OCI-LY1 (cell line): ENCODE results near the gene CEP83.

Experiments used
- H2AFZ ChIP-seq: fragments of 200-600 bp; sonication (generic), shearing (Covaris generic); 2 replicates; pipeline ENCODE4 v1.6.0; 2014; ENCODE audit warnings: antibody characterized with exemption, mild to moderate bottlenecking, low read length
- H3F3A ChIP-seq: fragments of 200-600 bp; sonication (generic), shearing (Covaris generic); 2 replicates; pipeline ENCODE4 v1.6.0; 2014; ENCODE audit warnings: mild to moderate bottlenecking, antibody characterized with exemption, low read length, moderate library complexity; ENCODE audit not compliant: insufficient read depth
- H3K27ac ChIP-seq: fragments of 200-600 bp; sonication (generic); 2 replicates; pipeline ENCODE4 v1.5.1; 2014; ENCODE audit warnings: low read length, mixed run types, mild to moderate bottlenecking, low read depth; ENCODE audit not compliant: poor library complexity, severe bottlenecking
- H3K27me3 ChIP-seq: fragments of 200-600 bp; sonication (generic); 2 replicates; pipeline ENCODE4 v1.6.0; 2014; ENCODE audit warnings: antibody characterized with exemption, mild to moderate bottlenecking, low read length, moderate library complexity; ENCODE audit not compliant: insufficient read depth
- H3K36me3 ChIP-seq: fragments of 200-600 bp; sonication (generic); 2 replicates; pipeline ENCODE4 v1.6.1; 2014; ENCODE audit warnings: mild to moderate bottlenecking, antibody characterized with exemption, low read length, moderate library complexity, mixed read lengths; ENCODE audit not compliant: insufficient read depth
- H3K4me1 ChIP-seq: fragments of 200-600 bp; sonication (generic); 2 replicates; pipeline ENCODE4 v1.5.1; 2014; ENCODE audit warnings: mild to moderate bottlenecking, low read length, moderate library complexity; ENCODE audit not compliant: insufficient read depth, severe bottlenecking
- H3K4me2 ChIP-seq: fragments of 200-600 bp; sonication (generic), shearing (Covaris generic); 2 replicates; pipeline ENCODE4 v1.6.1; 2014; ENCODE audit warnings: low read length
- H3K4me3 ChIP-seq: fragments of 200-600 bp; sonication (generic); 2 replicates; pipeline ENCODE4 v1.5.1; 2014; ENCODE audit warnings: low read length, low read depth, mild to moderate bottlenecking, mixed read lengths; ENCODE audit not compliant: poor library complexity, severe bottlenecking
- H3K79me2 ChIP-seq: fragments of 200-600 bp; shearing (Covaris generic); 2 replicates; pipeline ENCODE4 v1.6.1; 2016; ENCODE audit warnings: mixed run types, low read length, mixed read lengths; ENCODE audit not compliant: insufficient read depth
- H3K9ac ChIP-seq: fragments of 200-600 bp; sonication (generic), shearing (Covaris generic); 2 replicates; pipeline ENCODE4 v1.6.1; 2014; ENCODE audit warnings: mild to moderate bottlenecking, low read length, mixed read lengths
- H3K9me2 ChIP-seq: fragments of 200-600 bp; sonication (generic), shearing (Covaris generic); 2 replicates; pipeline ENCODE4 v1.6.1; 2014; ENCODE audit warnings: low read depth, mild to moderate bottlenecking, low read length, mixed read lengths
- H3K9me3 ChIP-seq: fragments of 200-600 bp; shearing (Covaris generic); 2 replicates; pipeline ENCODE4 v1.6.1; 2014; ENCODE audit warnings: low read length, mixed read lengths
- H4K20me1 ChIP-seq: fragments of 200-600 bp; sonication (generic), shearing (Covaris generic); 2 replicates; pipeline ENCODE4 v1.6.0; 2016; ENCODE audit warnings: mild to moderate bottlenecking, low read length; ENCODE audit not compliant: insufficient read depth
- EZH2 ChIP-seq: fragments of 200-600 bp; sonication (generic), shearing (Covaris generic); IDR thresholded peaks from 2 replicates; pipeline ENCODE4 v1.8.0; 2017; ENCODE audit warnings: borderline replicate concordance, mixed run types, mild to moderate bottlenecking, antibody characterized with exemption, low read length, moderate library complexity, mixed read lengths
- TF ChIP-seq, protein P1 (sequence below): fragments of 200-600 bp; sonication (generic), shearing (Covaris generic); IDR thresholded peaks from 2 replicates; pipeline ENCODE4 v1.5.1; 2017; ENCODE audit warnings: mild to moderate bottlenecking, antibody characterized with exemption, low read length, moderate library complexity, mixed read lengths

CEP83 gene

DNA sequence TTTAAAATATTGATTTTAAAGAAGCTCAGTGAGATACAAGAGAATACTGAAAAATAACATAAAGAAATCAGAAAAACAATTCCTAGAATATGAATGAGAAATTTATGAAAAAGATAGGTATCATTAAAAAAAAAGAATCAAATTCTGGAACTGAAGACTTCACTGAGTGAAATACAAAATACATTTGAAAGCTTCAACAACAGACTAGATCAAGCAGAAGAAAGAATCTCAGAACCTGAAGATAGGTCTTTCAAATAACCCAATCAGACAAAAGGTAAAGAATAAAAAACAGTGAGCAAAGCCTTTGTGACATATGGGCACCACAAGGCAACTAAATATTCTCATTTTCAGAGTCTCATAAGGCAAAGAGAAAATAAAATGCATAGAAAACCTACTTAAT lies 29.4 kb downstream of the CEP83 start:
- no peaks in the 10 kb centered on the region; the same call in 1 of the 2 replicates for H3K79me2 ChIP-seq
- no peaks in the 10 kb centered on the region for H3F3A ChIP-seq
- no peak overlapping the region for H2AFZ ChIP-seq
- H3K4me3 ChIP-seq, result no peak overlapping the region
- no peak overlapping the region for H3K9ac ChIP-seq
- H3K4me2 ChIP-seq, result no peak overlapping the region
- TF ChIP-seq EZH2, result no peak
- TF ChIP-seq, protein P1, sequence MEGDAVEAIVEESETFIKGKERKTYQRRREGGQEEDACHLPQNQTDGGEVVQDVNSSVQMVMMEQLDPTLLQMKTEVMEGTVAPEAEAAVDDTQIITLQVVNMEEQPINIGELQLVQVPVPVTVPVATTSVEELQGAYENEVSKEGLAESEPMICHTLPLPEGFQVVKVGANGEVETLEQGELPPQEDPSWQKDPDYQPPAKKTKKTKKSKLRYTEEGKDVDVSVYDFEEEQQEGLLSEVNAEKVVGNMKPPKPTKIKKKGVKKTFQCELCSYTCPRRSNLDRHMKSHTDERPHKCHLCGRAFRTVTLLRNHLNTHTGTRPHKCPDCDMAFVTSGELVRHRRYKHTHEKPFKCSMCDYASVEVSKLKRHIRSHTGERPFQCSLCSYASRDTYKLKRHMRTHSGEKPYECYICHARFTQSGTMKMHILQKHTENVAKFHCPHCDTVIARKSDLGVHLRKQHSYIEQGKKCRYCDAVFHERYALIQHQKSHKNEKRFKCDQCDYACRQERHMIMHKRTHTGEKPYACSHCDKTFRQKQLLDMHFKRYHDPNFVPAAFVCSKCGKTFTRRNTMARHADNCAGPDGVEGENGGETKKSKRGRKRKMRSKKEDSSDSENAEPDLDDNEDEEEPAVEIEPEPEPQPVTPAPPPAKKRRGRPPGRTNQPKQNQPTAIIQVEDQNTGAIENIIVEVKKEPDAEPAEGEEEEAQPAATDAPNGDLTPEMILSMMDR, result no peak
- H3K36me3 ChIP-seq, result peaks cover 3% of the 10 kb centered on the region; the same call in 1 of the 2 replicates
- H3K27me3 ChIP-seq, result no peaks in the 10 kb centered on the region
- no peaks in the 10 kb centered on the region for H3K9me2 ChIP-seq
- H3K9me3 ChIP-seq, result peaks cover 7% of the 10 kb centered on the region; the same call in 1 of the 2 replicates
- no peaks in the 10 kb centered on the region for H4K20me1 ChIP-seq
- peaks cover 11% of the 10 kb centered on the region for H3K4me1 ChIP-seq
- H3K27ac ChIP-seq, result no peak overlapping the region

DNA sequence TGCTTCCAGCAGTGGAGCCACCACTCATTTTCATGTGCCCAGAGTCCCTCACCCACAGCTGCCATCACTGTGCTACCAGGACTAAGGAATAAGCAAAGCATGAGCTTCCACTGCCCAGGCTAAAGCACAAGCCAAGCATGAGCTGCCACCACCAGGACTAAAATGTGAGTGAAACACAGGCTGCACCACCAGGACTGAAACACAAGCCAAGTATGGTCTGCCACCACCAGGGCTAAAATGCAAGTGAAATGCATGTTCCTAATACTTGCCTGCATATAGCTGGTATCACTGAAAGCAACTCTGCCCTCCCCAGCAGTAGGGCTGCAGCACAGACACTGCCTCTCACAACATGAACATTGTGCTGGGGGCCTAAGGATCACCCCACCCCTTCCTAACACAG lies 30.0 kb downstream of the CEP83 start:
- Histone ChIP-seq H4K20me1 (no peaks in the 10 kb centered on the region), H3K9me3 (peaks cover 7% of the 10 kb centered on the region; the same call in 1 of the 2 replicates), H3K9me2 (no peaks in the 10 kb centered on the region), H3F3A (no peaks in the 10 kb centered on the region), H3K27ac (no peak overlapping the region), H3K4me3 (no peak overlapping the region), H3K27me3 (no peaks in the 10 kb centered on the region), H2AFZ (no peak overlapping the region), H3K4me1 (peaks cover 4% of the 10 kb centered on the region), H3K9ac (no peak overlapping the region), H3K36me3 (peaks cover 4% of the 10 kb centered on the region; the same call in 1 of the 2 replicates), H3K79me2 (no peaks in the 10 kb centered on the region; the same call in 1 of the 2 replicates), H3K4me2 (no peak overlapping the region)
- TF ChIP-seq EZH2, result no peak
- TF ChIP-seq, protein P1, result no peak

DNA sequence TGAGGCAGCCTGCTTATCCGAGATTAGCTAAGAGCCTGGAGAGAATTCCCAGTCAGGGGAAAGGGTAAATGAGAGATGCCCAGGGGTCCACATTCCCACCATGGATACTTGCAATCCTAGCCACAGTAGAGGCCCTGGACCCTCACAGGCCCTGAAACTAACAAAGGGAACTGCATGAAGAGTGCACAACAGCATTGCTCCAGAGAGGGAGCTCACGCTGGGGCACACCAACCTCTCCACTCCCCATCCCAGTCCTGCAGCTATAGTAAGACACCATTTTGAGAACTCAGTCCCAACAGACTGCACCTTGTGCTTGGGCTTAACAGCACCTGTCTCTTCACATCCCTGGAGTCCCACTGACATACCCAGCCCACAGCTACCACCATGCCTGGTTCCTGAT lies 30.5 kb downstream of the CEP83 start:
- no peaks in the 10 kb centered on the region for H3K9me2 ChIP-seq
- H2AFZ ChIP-seq, result no peak overlapping the region
- no peaks in the 10 kb centered on the region for H3K27me3 ChIP-seq
- peaks cover 7% of the 10 kb centered on the region; the same call in 1 of the 2 replicates for H3K9me3 ChIP-seq
- TF ChIP-seq EZH2, result no peak
- TF ChIP-seq, protein P1, result no peak
- no peaks in the 10 kb centered on the region; the same call in 1 of the 2 replicates for H3K79me2 ChIP-seq
- no peak overlapping the region for H3K27ac ChIP-seq
- no peaks in the 10 kb centered on the region for H4K20me1 ChIP-seq
- H3K9ac ChIP-seq, result no peak overlapping the region
- no peak overlapping the region for H3K4me3 ChIP-seq
- H3K36me3 ChIP-seq, result peaks cover 7% of the 10 kb centered on the region; the same call in 1 of the 2 replicates
- H3F3A ChIP-seq, result no peaks in the 10 kb centered on the region
- no peak overlapping the region for H3K4me2 ChIP-seq
- no peaks in the 10 kb centered on the region for H3K4me1 ChIP-seq
